NCI-H2196 (cell line): ENCODE results near the gene PI4KA.

ENCODE experiments used
- DNase-seq: peaks from one replicate; lab custom pipeline; 2025; ENCODE audit not compliant: unreplicated experiment; lab: John Stamatoyannopoulos, UW

Gene PI4KA

DNA sequence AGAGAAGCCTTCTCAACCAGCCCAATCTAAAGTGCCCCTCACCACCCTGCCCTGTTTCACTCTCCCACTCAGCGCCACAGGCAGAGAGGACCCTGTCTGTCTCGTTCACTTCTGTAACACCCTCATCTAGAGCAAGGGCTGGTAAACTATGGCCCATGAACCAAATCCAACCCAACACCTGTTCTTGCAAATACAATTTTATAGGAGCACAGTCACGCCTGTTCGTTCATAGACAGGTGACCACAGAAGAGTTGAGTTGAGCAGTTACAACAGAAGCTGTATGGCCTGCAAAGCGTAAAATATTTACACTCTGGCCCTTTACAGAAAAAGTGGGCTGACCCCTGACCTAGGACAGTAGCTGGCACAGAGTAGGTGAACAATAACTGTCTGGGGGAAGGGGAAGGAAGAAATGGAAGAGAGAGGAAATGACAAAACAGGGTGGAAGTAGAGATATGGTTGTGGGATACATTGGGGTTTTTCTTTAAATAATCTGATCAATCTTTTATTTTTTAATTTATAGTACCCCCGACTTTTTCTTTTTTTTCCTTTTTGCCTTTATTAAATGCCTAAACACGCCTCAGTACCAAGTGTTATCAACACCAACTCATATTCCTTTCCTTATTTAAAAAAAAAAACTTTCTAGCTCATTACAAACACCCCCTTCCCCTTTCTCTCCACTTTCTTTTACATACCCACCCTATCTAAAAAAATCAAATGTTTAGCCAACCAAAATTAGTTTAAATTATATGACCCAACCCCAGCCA, 63.8 kb downstream of the PI4KA start:
- DNase-seq, result no peak

DNA sequence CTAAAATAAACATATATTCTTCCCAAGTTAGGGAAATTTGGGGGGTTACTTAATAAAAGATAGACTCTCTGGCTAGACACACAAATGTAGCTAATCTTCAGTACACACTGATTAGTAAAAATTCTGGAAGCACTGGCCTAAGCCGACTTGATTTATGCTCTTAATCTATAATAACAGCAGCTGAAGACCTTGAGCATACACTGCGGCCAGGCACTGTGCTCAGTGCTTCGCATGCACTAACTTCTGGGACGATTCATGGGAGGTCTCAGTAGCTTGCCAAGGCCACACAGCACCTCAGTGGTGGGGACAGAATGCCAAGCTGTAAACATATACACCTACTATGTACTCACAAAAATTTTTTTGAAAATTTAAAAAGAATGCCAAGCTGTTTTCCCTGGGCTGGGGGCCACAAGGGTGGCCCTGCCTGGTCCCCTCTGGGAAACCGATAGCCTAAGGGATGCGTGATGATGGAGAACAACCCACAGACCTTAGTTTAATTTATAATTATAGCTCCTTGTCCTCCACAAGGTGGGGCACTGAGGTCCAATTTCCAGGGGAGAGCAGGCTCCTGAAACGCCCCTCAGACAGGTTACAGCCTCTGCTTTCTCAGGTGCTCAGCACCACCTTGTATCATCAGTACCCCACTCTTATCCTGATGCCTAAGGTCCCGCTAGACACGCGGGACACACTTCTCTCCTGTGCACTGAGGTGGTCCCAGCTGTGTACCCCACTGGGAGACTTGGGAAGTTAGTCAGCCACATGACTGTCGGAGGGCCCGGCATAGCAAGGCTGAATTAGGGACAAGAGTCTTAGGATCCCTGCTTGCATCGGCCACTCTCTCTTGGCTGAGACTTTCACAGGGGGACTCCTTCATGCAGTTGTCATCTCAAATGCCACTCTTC, 64.6 kb downstream of the PI4KA start:
- DNase-seq, result no peak

DNA sequence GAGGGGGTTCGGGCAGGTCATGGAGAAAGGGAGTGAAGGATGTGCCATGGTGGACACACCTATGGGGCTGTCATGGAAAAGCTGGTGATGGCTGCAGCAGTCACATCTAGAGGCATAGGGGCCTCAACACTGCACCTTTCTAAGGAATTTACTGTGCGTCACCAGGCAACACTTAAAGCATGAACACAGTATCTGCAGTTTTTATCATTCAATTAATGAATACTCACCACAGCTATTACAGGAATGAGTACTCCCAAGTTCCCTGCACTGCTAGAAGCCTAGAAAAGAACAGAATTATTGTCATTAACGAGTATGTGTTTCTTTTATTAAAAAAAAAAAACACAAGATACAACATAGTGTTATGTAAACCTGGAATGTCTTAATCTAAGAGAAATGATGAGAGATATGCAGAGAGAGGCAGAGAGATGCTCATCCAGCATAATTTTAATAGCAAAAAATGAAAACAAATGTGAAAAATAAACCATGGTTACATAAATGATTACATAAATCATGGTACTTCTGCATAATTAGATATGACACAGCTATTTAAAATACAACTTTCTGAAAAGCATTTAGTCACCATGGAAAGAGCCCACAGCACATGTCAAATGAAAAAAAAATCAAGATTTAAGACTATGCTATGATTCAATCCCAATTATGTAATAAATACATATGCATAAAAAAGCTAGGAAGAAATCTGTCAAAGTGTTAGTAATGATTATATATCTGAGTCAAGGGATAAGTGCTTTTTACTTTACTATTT, 65.5 kb downstream of the PI4KA start:
- no peak for DNase-seq

DNA sequence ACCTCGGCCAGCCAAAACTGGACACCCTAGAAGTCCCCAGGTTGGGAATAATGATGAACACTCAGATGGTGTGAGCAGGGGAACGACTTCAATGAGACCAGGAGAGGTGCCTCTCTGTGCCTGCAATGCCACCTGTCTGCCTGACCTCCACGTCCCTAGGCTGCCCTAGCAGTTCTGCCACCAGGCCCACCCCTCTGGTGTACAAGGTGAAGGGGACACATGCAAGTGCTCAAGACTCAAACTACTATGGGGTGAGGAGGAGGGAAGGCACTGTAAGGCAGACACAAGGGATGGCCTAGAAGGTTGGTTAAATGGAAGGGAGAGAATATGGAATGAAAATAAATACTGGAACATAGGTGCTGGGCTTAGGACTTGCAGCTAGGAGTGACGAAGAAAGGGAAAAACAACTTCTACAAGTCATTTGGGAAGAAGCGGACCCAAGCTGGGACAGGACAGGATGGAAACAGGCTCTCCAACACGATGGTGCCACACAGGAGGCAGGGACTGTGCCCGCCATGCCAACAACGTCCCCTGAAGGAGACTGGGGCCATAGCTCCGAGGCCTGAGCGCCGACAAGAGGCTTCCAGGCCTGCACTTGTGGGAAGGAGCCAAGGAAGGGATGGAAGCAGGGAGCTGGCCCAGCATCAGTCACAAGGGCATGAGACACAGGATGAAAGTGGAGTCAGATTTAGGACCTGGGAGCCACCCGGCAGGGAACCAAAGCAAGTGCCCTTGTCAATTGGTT, 66.2 kb downstream of the PI4KA start:
- DNase-seq, result no peak

DNA sequence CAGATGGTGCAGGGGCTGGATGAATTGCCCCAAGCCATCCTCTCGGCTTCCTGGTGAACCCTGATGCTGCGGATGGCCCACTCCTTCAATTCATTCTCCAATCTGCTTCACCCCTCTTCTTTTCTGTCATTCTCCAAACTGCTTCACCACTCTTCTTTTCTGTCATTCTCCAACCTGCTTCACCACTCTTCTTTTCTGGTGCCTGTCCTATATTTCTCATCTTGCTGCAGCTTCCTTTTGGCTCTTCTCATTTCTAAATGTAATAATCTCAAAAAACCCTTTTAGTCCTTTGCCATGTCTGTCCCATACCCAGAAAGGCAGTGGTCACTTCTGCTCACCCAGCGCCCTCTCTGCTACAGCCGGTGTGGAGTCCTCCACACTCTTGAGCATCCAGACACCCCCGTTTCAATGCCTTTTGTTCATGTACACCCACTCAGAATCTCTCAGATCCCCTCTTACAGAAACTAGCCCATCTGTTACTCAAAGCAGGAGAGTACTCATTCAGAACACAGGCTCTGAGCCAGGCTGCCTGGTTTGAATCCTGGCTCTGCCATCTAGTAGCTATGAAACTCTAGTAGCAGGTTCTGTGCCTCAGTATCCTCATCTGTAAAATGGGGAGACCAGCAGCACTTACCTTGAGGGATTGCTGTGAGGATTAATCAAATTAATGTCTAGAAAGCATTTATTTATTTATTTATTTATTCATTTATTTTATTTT, 69.8 kb downstream of the PI4KA start:
- DNase-seq, result no peak

DNA sequence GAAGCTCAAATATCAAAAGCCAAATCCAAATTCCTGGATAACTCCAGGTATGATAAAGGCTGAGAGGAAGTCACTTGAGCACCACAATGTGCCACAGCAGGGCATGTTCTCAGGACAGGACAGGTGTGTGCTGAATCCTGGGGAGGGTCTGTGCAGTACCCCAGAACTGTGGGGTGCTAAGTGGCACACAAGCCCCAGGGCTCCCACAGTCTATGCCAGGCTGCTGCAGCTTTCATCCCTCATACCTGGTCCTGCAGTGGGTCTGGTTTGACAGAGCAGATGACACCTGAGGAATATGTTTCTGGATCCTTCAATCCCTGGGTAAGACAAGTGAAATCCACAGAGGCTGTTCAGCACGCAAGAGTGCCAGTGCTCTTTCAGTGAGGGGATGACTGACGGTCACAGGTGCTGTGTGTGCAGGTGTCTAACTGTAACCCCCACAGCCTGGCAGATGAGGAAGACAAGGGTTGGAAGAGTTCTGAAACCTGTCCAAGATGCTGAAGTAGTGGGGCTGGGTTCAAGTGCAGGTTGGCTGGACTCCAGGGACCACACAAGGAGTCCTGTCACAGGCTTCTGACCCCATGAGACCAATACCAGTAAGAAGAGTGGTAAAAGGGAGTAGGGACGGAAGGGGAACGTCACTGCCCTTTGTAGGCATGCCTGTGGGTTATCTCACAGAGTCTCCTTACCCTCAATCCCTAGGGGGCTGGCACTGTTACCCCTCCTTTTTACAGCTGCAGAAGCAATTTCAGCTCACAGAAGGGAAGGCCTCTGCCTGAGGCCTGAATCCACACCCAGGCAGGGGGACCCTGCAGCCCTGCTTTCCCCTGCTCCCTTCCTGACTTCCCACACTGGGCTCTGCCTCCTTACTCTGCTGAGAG, 70.6 kb downstream of the PI4KA start:
- DNase-seq, result no peak

DNA sequence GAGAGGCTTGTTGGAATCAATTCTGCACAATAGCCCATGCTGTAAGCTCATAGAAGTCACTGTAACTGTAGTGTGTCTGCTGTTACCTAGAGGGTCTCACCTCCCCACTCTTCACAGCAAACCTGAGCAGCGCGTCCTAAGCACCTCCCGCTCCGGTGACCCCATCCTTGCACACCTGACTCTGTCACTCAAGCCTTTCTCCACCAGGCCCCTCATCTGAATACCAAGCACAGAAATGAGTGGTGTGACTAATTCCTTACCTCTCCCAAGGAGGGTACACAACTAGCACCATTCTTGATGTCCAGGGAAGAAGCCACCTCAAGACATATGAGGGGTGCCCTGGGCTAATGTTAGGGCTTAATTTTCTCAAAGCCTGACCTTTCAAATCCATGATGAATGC, 71.4 kb downstream of the PI4KA start:
- no peak for DNase-seq

DNA sequence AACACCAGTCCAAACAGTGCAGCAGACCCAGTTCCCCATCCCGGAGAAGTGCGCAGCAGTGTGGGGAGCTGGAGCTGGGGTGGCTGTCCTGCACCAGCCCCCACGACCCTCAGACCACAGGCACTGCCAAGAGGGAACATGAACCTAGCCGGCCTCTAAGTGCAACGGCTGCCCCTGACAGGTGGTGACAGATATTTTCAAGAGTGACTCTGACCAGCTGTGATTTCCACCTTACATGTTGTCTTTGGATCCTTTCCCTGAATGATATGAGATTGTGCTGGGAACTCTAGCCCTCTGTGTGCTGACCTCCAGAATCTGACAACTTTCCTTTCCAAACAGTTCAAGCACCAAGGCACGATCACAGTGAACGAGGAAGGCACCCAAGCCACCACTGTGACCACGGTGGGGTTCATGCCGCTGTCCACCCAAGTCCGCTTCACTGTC, 72.1 kb downstream of the PI4KA start:
- DNase-seq, result no peak

DNA sequence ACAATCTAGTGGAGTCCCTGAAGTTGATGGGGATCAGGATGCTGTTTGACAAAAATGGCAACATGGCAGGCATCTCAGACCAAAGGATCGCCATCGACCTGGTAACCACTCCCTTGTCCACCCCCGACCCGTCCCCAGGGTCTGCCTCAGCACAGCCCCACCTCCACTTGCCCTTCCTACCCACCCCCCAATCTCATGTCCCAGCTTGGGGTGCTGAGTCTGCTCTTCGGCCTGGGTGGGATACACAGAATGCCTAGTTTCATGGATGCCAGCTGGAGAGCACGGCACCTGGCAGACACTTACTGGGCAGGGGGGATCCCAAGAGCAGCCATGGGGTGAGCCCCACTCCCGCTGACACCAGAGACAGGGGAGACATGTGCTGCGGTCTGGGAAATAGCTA, 72.6 kb downstream of the PI4KA start:
- DNase-seq, result no peak

DNA sequence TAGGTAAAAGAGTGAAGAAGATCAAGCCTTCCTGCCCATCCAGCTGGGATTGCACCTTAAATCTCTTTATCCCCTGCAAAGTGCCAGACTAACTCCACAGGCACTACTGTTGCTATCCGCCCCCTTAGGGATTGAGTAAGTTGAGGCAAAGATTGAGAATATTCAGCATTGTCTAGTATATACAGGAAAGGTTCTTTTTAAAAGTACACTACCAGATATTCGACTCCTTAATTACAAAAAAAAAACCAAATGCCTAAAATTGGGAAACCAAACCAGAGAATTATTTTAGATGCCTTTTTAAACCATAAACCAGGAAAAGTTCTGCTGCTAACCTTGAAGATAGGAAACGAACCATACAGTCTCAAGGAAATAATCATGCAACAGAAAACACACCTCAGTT, 73.2 kb downstream of the PI4KA start:
- DNase-seq, result no peak

DNA sequence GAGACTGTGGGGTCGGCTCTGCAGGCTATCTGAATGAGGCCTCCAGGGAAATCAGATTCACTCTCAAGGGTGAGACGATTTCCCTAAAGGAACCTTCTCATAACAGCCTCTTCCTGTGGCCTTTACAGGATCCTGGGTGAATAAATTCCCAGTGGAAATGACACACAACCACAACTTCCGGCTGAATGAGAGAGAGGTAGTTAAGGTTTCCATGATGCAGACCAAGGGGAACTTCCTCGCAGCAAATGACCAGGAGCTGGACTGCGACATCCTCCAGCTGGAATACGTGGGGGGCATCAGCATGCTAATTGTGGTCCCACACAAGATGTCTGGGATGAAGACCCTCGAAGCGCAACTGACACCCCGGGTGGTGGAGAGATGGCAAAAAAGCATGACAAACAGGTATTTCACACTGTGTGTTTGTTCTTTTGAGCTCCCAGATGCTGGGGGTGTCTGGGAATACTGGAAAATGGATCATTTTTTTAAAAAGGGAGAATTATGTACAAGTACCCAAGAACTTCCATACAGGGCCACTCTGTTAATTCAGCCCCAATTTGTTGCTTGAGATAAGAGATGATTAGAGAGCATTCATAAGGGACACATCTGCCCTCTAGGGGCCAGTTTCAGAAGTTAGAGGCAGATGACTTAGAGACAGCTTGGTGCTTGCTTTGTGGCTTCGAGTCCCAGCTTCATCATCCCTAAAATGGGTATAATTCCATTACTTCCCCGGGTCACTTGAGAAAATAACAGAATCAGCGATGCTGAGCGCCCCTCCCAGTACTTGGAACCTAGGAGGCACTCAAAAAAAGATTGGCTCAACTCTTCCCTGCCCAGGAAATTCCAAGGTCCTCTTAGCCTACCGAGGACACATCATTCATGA, 74.5 kb downstream of the PI4KA start:
- peak; percentile 37 for DNase-seq

DNA sequence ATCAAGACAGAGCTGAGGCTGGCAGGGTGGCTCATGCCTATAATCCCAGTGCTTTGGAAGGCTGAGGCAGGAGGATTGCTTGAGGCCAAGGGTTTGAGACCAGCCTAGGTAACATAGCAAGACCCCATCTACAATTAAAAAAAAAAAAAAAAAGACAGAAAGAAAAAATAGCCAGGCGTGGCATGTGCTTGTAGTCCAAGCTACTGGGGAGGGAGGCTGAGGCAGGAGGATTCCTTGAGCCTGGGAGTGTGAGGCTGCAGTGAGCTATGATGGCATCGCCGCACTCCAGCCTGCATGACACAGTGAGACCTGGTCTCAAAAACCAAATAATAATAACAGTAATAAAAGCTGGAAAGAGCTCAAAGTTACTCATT, 75.3 kb downstream of the PI4KA start:
- no peak for DNase-seq

DNA sequence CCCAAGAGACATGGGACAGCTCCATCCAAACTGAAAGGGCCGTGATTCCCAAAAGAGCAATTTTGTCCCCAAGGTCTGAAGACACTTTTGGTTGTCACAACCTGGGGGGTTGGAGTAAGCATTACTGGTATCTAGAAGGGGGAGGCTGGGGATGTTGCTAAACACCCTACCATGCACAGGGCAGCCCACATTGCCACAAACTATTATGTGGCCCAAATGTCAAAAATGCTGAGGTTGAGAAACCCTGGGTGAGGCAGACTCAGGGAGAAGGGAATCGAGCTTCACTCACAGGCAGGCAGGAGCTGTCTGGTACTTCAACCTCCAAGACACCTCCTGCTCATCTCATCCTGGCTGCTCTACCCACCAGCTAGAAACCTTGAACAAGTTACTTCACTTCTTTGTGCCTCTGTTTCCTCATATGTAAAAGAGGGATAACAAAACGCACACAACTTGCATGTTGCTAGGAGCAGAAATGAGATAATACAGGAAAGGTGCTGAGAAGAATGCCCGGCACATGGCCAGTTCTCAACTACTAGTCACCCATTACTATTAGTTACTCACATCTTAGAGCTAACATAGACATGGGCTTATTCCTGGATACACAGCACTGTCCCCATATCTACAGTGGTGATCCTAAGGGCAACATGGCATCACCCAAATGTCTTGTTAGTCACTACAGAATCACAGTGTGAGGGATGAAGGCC, 75.9 kb downstream of the PI4KA start:
- DNase-seq, result no peak

DNA sequence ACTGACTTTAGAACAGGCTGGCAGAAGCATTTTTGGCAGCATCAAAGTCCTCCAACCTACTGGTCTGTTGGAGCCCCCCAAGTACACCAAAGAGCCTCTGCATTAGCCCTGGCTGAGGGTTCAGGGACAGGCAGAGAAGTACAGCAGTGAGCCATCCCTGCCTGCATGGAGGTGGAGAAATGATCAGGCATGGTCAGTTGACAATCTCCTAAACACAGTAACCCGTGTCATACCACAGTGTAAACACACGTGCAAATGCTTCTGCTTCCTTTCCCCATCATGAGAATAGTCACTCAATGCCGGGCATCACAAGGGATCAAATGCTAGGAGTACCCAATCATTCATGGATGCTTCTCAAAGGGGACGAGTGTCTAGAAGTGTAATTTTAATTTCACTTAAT, 76.5 kb downstream of the PI4KA start:
- no peak for DNase-seq

DNA sequence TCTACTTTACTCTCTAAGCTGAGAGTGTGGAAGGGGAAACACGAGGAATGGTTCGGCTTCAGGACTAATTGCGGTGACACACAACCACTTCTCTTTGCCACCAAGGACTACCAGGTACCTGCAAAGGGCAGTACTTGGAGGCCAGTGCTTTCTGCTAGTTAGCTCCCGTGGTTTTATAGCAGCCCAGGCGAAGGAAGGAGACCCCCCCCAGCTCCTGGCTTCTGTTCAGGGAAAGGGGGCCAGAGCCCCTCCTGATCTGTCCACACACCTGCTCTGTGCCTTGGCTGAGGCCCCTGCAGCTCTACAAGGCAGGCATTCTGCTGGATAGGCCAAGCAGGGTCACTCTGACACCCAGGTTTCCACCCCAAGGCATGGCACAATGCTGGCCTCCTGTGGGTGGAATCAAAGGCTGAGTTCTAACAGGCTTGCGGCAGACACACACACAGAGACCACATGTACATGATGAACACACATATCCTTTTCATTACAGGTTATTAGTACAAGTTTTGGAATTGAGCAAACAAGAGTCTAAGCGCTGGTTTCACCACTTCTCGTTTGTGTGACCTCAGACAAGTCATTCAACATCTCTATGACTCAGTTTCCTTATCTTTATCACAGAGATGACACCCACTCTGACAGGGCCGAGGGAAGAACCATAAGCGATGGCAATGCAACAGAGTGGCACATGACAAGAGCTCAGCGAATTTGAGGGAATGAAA, 77.2 kb downstream of the PI4KA start:
- DNase-seq, result no peak

DNA sequence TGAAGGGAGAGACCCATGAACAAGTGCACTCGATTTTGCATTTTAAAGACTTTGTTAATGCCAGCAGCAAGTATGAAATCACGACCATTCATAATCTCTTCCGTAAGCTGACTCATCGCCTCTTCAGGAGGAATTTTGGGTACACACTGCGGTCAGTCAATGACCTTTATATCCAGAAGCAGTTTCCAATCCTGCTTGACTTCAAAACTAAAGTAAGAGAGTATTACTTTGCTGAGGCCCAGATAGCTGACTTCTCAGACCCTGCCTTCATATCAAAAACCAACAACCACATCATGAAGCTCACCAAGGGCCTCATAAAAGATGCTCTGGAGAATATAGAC, 78.8 kb downstream of the PI4KA start:
- no peak for DNase-seq
